Measurements from ENCODE around the gene CFAP73.

Gene CFAP73

DNA sequence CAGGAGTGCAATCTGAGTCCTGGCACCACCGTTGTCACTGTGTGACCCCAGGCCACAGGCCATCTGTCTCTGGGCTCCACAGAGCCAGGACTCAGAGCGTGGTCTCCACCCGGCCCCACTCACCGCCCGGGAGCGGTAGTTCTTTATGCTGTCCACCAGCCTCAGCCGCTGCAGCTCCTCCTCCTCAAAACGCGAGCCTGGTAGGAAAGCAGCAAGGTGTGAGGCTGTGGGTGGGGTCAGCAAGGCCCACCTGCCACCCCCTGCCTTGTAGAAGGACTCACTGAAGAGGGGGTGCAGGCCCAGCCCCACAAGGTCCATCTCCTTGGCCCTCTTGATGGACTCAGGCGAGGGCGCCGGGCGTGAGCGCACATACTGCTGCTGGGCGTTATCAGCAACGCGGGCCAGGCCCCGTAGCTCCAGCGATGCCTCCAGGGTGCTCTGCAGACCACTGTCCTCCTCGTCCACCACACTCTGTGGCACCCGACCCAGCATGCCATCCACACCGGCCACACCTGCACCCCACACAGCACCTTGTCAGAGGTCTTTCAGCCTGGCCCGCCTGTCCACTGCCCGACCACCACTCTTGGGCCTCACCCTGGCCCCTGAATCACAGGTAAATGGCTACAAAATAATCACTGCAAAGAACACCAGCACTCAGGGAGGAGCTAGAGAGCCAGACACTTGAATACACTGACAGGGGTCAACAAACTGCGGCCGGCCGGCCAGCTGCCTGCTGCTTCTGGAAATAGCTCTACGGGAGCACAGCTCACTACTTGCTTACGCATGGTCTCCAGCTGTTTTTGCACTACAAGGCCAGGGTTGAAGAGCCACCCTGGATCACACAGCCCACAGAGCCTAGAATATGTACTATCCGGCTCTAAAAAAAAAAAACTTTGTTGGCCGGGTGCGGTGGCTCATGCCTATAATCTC lies 16.3 kb downstream of the CFAP73 start:
- no peak for DNase-seq (ENCODE audit: low spot score)

DNA sequence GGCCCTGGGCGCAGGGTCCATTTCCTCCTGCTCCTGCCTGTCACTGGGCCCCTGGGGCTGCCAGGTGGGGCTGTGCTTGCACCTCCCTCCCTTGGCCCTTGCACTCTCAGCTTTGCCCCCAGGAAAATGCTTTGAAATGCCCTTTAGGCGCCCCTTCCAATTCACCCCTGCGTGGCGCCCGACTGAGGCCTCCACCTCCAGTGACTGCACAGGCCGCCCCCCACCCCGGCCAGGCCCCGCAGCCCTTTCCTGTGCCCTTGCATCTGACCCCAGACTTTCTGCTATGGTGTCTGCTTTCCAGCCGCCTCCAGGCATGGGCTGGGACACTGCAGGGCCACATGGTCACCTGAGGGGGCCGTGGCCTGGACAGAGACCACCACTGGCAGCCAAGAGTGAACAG lies 18.3 kb downstream of the CFAP73 start:
- DNase-seq (ENCODE audit: low spot score), result no peak

DNA sequence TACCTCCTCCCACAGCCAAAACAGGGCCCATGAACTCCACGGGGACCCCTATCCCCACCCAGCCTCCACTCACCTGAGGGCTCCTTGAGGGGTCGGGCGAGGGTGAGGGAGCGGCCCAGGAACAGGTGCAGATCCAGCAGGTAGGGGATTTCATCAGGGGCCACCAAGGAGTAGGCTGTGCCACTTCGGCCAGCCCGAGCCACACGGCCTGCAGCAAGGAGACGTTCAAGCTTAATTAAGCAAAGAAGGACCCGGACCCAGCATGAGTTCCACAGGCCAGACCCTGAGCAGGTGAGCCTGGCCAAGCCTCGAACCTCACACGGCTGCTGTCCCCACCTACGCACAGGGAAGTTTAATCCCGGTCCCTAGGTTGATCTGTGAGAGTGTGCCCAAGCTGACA lies 20.2 kb downstream of the CFAP73 start:
- DNase-seq (ENCODE audit: low spot score), result no peak

DNA sequence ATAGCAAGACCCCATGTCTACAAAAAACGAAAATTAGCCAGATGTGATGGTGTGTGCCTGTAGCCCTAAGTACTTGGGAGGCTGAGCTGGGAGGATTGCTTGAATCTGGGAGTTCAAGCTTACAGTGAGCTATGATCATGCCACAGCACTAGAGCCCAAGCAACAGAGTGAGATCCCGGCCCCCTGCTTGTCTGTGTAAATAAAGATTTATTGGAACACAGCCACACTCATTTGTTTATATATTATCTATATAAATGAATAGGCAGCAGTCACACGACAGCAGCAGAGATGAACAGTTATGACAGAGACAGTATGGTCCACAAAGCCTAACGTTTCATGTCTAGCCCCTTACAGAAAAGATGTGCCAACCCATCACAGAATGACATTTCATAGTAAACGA lies 20.9 kb downstream of the CFAP73 start:
- DNase-seq (ENCODE audit: low spot score), result no peak

DNA sequence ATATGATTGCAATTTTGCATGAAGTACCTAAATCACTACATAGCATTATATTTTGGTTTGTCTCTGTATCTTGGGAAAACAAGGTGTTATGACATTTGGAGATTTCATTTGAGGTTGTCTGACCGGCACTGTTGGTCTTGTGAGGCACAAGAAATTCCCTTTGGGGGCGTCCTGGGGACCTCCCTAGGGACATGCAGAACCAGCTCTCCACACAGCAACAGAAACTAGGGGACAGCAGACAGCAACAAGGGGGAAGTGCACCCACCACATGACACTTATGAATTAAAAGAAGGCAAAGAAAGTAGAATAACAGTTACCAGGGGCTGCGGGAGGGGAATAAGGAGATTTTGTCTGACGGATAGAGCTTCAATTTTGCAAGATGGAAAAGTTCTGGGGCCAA lies 21.4 kb downstream of the CFAP73 start:
- DNase-seq (ENCODE audit: low spot score), result no peak

DNA sequence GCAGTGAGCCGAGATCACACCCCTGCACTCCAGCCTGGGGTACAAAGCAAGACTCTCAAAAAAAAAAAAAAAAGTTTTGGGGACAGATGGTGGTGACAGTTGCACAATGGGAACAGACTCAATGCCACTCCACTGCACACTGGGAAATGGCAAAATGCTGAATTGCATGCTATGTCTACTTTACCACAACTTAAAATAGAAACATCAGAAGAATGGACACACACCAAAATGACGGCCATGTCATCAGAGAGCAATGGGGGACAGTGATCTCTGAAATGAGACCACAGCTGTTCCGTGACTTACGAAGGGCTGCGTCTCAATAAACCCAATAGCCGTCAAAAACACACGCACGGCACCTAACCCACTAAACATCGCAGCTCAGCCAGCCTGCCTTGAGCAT lies 22.0 kb downstream of the CFAP73 start:
- DNase-seq (ENCODE audit: low spot score), result no peak

DNA sequence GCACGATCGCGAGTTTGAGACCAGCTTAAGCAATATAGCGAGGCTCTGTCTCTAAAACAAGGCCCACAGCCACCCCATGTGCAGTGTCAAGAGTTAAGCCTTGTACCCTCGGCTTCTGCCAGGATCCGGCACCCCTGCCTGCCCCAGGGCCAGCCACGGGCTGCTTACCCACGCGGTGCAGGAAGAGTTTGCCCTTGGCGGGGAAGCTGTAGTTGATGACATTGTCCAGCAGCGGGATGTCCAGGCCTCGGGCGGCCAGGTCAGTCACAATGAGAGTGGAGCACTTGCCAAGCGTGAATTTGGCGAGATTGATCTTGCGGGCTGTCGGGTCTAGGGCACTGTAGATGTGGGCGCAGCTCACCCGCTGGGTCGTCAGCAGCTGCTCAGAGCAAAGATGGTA lies 22.7 kb downstream of the CFAP73 start:
- no peak for DNase-seq (ENCODE audit: low spot score)

DNA sequence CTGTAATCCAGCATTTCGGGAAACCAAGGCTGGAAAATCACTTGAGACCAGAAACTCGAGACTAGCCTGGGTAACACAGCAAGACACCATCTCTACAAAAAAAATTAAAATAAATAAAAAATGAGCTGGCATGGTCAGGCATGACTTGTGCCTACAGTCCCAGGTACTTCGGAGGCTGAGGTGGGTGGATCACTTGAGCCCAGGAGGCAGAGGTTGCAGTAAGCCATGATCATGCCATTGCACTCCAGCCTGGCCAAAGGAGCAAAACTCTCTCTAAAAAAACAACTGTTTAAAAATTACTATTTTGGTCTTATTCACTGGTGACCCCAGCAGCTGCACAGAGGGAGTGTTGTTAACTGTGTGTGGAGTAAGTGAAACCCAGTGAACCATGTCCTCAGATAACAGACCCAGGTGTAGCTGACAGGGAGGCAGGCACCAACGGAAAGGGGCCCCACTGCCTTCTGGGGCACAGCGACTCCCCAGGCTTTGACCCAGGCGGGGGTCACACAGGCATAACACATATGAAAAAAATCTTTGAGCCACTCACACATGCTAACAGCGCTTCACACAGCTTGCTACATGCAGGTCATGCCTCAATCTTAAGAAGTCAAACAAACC lies 23.7 kb downstream of the CFAP73 start:
- DNase-seq (ENCODE audit: low spot score), result no peak

DNA sequence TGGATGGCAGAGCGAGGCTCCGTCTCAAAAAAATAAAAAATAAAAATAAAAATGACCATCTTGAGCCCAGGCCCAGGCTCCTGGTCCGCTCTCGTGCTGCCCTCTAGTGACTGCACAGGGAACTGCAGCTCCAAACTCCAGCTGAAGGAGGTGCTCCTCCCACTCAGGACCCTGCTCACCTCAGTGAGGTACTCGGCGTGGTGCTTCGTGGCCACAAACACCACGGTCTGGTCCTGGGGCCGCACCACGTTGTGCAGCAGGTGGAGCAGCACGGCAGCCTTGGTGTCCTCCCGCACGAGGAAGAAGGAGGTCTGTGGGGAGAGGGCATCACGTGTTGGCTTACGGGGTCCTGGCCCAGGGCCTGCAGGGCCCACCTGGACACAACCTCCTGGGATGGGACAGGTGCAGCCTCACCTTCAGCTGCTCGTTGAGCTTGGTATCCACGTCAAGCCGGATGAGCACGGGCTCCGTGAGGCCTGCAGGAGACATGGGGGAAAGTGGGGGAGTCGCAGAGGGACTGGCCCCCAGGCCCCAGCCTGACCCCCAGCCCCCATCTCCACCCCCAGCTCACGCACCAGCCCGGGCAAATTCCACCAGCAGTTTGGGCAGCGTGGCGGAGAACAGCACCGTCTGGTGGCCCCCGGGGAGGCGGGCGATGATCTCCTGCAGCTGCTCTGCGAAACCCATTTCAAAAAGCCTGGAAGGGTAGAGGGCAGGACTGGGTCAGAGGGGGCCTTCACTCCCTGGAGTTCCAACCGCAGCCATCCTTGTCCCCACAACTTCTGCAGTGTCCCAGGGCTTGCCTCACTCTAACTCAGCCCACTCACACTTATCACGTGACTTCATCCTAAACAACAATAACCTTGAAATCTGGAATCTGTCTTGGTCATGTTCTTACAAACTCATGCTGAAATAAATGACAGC lies 25.2 kb downstream of the CFAP73 start:
- peak; percentile 76 for DNase-seq (ENCODE audit: low spot score)

DNA sequence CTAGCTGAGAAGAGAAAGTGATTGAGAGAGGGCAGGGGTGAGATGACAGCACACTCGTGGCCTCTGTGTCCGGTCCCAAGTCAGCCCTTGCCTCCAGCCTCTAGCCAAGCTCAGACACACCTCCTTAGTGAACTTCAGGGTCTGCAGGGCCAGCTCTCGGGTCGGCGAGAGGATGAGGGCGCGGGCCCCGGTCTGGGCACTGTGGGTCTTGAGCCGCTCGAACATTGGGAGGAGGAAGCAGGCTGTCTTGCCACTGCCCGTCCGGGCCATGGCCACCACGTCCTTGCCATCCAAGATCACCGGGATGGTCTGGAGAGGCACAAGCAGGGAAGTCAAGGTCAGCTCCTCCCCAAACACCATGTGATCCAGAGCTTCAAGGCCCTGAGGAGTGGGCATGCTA lies 29.5 kb downstream of the CFAP73 start:
- DNase-seq (ENCODE audit: low spot score), result no peak

DNA sequence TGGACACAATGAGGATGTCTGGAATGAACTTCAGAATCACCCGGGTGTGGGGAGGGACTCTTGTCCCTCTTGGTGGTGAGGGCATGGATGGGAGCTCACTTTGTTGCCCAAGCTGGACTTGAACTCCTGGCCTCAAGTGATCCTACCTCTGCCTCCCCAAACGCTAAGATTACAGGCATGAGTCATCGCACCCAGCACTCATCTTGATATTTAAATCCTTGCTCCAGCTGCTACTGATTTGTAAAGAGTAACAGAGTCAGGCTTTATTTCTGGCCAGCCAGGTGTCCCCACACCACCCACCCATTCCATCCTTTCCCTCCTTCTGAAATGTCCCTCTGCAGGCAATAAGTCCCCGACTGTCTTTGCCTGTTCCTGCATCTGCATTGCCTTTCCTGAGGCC lies 30.8 kb downstream of the CFAP73 start:
- DNase-seq (ENCODE audit: low spot score), result no peak

DNA sequence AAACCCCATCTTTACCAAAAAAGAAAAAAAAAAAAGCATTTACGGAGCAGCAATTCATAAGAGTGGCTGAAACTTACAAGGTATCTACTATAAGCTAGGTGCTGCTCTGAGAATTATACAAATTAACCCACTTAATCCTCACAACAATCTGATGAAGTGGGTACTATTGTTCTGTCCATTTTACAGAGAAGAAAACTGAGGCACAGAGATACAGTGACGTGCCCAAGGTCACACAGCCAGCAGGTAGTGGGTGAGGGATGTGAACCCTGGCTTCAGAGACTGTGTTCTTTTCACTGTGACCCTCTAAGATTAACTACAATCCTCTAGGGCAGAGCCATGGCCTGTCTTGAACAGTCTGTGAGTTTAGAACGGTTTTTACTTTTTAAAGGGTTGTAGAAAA lies 32.5 kb downstream of the CFAP73 start:
- no peak for DNase-seq (ENCODE audit: low spot score)

DNA sequence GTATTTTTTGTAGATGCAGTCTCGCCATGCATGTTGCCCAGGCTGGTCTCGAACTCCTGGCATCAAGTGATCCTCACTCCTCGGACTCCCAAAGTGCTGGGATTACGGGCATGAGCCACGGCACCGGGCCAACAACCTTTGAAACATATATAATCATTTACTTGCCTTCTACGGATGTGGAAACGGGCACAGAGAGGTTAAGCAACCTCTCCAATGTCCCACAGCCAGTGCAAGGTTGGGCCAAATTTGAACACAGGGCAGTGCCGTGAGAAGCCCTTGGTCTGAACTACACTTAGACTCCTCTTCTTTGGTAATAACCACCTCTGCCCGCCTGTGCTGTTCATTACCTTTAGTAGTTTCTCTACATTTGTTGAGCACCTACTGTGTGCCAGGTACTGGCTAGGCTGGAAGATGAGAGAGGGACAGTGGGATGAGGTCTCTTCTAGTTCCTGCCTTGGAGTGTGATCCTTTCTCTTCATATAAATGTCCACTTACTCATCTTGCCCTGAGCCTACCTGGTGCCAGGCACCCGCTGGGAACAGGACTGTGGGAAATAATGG lies 33.6 kb downstream of the CFAP73 start:
- no peak for DNase-seq (ENCODE audit: low spot score)

DNA sequence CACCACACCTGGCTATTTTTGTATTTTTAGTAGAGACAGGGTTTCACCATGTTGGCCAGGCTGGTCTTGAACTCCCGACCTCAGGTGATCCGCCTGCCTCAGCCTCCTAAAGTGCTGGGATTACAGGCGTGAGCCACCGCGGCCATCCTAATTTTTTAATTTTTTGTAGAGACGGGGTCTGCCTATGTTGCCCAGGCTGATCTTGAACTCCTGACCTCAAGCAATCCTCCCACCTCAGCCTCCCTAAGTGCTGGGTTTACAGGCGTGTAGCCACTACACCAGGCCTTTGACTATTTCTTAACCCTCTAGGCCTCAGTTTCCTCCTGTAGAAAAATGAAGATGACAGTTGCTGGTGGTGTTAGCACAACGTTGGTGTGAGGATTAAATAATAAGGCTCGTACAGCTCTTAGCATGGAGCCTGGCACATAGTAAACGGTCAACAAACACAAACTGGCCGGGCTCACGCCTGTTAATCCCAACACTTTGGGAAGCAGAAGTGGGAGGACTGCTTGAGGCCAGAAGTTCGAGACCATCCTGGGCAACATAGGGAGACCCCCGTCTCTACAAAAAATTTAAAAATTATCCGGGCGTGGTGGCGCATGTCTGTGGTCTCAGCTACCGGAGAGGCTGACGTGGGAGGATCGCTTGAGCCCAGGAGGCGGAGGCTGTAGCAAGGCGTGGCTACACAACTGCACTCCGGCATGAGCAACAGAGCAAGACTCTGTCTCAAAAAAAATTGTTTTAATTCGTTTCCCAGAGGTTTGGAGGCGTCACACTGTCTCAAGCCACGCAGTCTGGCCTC lies 34.8 kb downstream of the CFAP73 start:
- no peak for DNase-seq (ENCODE audit: low spot score)

DNA sequence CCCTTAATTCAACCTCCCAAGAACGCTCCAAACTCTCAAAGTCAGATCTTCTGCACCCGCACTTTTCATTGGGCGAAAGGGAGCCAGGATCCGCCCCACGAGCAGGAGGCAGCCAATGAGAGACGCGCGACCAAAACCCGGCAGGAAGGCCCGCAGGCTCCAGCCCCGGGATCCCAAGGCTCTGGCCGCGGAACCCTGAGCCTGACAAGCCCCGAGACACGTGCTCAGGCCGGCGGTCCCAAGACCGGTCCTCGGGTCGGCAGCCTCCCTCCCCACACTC lies 35.3 kb downstream of the CFAP73 start:
- DNase-seq (ENCODE audit: low spot score), result peak; percentile 90

DNA sequence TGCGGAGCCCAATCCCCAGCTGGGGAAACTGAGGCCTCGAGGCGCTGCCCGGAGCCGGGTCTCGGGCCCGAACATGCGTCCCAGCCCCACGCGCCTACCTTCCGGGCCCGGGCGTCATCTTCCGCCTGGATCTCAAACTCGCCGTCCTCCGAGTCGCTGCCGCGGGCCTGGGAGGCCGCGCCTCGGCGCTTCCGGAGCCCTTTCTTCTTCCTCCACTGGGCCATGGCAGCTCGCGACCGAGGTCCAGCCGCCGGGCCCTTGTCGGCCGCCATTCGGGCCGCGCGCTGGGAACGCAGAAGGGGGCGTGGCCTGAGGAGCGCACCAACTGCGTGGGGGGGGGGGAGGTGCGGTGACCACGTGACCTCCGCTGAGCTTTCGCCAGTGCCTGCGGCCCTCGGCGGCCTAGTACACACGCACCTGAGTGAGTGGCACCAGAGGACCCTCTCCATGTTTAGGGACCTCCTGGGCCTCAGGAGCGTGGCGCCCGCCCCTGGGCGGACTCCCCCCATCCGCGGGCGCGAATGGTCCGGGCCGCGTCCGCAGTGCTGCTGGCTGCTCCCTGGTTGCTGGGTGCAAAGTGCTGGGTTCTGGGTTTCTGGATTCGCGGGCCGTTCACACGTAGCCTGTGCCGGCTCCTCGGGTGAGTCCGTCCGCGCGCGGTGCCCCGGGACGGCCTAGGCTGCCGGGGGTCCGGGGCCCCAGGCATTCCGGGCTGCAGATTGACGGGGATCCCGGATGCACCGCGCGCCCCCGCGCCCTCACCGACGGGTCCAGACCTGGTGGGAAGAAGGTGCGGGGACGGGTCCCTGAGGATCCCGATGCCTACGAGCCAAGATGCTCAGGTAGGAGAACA lies 35.9 kb downstream of the CFAP73 start, which contains the start of the genes DDX54 and RITA1:
Gene DDX54 (minus strand): TSS at position 299 of the 853 bp plus-strand sequence. CDS start 27 bp downstream, at position 272.
Gene RITA1 (plus strand): TSS at position 542 of the 853 bp plus-strand sequence. CDS start 1,026 bp downstream, outside the sequence.
- peak; percentile 79 for DNase-seq (ENCODE audit: low spot score)

DNA sequence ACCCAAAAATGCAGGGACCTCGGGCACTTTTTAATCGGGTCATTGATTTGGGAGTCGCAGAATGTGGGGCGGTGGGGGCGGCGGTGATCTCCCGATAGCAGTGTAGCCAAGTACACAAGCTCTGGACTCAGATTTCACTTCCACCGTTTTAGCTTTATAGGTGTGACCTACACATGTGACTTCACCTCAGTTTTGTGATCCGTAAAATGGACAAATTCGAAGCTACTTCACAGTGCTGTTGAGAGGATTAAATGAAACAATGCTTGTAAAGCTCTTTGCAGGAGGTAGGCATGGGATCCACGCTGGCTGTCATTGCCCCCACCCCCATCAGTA lies 36.5 kb downstream of the CFAP73 start:
- DNase-seq (ENCODE audit: low spot score), result no peak

DNA sequence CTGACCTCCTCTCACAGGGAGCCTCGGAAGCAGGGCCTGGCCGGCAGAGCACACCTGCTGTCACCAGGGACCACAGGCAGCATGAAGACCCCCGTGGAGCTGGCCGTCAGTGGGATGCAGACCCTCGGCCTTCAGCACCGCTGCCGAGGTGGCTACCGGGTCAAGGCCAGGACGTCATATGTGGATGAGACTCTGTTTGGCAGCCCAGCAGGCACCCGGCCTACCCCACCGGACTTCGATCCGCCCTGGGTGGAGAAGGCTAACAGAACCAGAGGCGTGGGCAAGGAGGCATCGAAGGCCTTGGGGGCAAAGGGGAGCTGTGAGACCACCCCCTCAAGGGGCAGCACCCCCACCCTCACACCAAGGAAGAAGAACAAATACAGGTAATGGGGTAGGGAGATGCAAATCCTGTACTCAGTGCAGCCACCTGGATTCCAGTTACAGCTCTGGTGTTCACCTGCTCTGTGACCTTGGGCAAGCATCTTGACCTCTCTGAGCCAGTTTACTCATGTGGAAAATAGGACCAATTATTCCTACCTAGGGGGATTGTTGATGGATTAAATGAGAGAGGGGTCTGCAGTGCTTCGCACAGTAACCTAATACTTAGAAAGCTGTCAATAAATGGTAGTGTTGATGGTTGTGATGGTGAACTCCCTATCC lies 37.3 kb downstream of the CFAP73 start:
- DNase-seq (ENCODE audit: low spot score), result no peak

DNA sequence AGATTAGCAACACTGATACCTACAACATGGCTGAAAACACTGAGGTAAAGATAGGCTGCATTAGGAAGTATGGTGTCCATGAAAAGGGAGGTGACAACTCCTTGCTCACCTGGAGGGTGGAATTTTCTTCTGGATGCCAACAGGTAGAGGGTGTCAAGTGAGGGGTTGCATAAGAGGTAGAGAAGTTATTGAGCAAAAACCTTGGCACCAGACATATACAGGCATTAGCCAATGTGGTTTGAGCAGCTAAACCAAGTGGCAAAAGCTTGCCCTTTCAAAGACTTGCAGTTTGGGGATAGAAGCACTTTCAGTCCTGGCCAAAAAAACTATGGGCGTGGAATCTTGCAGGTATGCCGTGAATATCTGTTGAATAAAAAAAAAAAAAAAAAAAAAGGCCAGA lies 39.8 kb downstream of the CFAP73 start:
- no peak for DNase-seq (ENCODE audit: low spot score)

DNA sequence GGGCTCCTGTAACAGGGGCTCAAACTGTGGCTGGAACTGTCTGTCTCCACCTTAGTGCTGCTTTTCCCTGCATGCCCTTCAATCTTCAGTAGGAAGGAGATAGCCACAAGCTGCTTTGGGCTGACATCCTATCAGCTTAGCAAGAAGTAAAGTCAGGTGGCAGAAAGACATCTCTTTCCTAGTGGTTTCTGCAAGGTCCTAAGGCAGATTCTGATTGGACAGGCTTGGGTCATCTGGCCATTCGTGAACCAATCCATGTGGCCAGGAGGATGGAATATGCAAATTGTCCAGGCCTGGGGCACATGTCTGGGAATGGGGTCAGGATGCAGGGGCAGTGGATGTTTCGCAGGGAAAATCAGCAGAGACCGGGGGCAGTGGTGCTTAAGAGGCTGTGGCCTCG lies 41.2 kb downstream of the CFAP73 start:
- no peak for DNase-seq (ENCODE audit: low spot score)

Data from CD4-positive, alpha-beta T cell treated with Interleukin-15 for 4 hours (primary cell).